Inferior parietal cortex (tissue), 1 donor: Measurements from ENCODE around the gene CHN1.
A peak's percentile ranks its signal among the peaks of the same experiment; 100 is the strongest.

Source experiments
- DNase-seq: peaks from one replicate; pipeline ENCODE4 v3.0.0-alpha.2; 2016; ENCODE audit errors: extremely low spot score

CHN1 gene

GRCh38 chr2:174873471-174873870 is 131.7 kb downstream of the CHN1 start:
- DNase-seq: no peak

DNA sequence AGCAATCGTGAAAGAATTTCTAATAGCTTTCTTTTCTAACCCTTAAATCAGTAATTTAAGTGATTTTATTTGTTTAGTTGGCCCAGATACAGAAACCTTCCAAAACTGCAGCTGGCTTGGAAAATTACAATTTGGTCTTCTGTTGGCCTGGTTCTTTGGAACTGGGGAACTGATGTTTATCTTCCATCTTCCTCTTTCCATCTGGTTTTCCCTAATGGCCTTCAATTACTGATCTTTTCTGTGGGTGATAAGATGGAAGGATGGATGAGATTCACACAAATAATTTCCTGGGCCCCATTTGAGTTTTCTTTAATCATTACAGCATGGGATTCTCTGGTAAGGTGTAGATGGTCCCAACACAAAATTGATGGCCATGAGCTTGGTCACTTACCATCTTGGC is 134.4 kb downstream of the CHN1 start:
- no peak for DNase-seq

DNA sequence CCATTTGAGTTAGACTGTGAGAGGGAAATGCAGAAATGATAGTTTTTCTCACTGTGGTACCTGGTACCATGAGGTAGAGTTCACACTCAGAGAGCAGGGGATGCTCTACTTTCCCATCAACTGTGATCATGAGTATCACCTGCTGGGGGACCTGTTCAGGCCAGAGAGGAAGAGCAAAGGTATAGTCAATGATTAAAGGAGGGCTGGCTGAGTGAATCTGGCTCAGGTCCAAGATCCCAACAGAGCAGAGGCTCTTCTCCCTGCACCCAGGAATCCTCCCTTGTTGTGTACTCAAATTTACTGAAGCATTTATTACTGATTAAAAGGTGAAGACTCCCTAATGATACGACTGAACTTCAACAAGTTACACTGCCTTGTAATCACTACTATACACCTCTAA is 136.3 kb downstream of the CHN1 start:
- DNase-seq: no peak

DNA sequence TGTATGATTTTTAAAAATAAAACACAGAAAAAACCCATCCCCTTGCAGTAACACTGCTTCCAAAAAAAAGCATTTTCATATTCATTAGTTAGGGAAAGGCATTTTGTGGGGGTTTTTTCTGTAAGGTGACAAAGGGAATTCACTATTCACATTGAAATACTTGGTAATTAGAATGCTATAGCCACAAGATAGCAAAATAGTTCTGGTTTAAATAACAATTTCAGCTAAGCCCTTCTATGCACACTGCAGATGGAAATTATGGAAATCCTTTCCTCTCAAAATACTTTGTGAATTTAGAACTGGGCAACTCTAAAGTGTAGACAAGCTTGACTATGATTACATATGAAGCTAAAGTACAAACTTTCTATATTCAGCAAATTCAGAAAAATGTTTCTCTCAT is 138.8 kb downstream of the CHN1 start:
- no peak for DNase-seq

DNA sequence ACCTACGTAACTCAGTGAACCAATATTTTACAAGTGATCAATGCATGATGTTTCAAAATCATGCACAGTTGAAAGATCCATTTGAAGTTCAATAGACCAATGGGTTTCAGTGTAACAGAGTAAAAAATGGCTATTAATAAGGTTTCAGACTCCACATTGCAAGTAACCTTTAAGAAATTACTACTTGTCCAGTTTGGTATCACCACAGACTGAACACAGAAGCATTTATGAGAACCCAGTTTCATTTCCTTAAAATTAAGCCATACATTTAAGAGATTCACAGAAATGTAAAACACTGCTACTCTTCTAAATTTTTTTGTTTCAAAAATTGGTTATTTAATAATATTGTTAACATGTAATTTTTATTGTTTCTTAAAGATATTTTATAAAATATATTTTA is 142.0 kb downstream of the CHN1 start:
- no peak for DNase-seq

- no peak for DNase-seq
These were observed 145.5 kb downstream of the CHN1 start for GRCh38 chr2:174859563-174860169.

GRCh38 chr2:174858745-174859144 is 146.4 kb downstream of the CHN1 start:
- DNase-seq: no peak

- DNase-seq: no peak
These were observed 148.7 kb downstream of the CHN1 start for GRCh38 chr2:174856447-174856846.

DNA sequence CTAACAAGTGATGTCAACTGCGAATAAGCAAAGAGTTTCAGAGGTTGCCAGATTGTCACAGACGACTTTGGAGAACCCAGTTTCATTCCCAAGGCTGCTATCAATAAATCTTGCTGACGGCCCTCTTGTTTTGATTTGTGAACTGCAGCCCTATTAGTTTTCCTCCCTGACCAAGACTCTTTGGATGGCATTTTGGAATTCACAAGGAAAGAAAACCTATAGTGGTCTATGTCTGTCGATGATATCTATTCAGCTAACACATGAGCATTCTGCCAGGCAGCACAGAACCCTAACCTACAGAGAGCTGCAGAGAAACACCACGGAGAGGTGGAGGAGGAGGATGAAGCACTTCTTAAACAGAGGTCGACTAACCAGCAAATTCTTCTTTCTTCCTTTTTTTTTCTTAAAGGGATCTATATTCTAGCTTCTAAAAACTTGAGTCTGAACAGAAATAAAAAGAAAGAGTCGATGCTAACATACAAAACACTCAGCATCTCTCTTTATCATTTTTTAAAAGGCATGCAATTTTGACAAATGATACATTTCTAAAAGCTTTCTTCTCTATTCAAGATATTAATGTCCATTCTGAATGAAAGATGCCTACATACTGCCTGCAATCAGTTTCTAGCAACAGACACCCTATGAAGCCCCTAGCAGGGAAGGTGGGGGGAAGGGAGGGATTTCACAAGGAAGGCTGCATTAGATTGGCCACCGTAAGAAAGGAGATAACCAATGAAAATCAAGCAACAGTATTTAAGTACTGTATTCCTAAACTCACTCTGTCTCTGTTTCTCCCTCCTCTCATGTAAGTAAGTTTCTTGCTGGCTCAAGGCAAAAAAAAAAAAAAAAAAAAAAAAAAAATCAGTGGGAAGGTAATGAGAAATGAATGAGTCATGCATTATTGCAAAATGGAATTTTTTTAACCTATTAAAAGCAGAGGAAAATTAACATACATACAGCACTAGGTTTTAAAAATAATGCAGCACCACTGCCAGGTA is 157.9 kb downstream of the CHN1 start:
- DNase-seq: peak; percentile 81

GRCh38 chr2:174846218-174846617 is 159.0 kb downstream of the CHN1 start:
- DNase-seq: no peak

DNA sequence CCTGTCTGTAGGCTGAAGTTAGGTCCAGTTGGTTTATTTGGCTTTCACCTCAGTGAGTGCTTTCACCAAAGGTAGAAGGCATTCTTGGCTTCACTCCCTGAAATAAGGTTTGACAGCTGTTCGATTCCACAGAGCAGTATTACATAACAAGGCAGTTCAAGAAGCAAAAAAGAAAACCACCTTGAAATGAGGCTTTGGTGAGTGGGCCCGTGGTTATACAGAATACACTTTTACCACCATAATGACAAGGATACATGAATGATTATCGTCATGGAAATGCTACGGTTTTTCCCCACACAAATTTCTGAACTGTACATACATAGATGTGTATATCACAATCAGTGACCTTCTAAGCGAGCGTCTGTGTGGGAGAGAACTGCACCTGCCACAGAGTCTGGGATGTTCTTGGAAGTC is 160.9 kb downstream of the CHN1 start:
- DNase-seq: no peak

DNA sequence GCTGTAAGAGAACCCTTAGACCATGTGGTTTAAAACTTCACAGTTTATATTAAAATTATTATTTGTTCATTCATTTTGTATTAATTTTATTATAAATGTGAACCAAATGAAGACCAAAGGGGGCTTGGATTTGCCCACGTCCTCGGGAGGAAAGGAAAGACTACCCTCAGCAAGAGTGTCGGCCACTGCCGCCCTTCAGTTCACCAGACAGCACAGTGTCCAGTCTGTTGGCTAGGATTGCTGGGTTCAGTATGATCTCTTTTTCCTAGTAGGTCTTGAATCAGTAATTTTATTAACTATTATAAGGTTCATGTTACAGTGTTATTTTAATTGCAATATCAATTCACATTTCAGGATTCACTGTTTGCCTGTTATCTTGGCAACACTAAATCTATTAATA is 162.7 kb downstream of the CHN1 start:
- DNase-seq: no peak

GRCh38 chr2:174841936-174842335 is 163.2 kb downstream of the CHN1 start:
- DNase-seq: no peak

DNA sequence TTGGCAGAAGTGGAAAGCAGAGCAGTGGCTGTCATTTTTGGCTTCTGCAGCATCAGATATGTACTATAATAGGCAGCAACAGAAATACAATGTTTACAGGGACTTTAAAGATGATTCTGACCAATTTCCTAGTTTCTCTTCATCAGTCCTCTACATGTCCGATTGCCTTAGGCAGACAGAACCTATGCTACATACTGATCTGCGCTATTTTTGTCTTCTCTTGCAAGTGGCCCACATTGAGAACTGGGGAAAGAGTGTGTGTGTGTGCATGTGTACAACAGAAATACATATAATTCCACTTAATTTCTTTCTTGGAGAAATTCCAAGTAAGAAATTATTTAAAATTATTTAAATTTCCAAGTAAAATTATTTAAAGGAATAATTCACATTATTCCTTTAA is 163.8 kb downstream of the CHN1 start:
- no peak for DNase-seq

DNA sequence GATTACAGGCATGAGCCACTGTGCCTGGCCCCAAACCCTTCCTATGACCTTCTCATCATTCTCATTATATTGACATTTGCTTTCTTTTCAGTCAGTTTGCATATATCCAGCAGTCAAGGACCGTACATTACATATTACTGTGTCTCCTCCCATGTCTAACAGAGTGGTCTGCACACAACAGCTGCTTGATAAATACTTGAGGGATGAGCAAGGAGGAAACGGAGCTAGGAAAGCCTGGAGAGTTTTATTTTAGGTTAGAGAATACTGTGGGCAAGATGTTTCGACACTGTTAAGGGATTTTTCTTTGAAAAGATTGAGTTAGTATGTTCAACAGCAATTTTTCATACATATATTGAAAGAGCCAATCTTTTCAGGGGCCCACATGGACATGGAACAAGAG is 164.7 kb downstream of the CHN1 start:
- no peak for DNase-seq

DNA sequence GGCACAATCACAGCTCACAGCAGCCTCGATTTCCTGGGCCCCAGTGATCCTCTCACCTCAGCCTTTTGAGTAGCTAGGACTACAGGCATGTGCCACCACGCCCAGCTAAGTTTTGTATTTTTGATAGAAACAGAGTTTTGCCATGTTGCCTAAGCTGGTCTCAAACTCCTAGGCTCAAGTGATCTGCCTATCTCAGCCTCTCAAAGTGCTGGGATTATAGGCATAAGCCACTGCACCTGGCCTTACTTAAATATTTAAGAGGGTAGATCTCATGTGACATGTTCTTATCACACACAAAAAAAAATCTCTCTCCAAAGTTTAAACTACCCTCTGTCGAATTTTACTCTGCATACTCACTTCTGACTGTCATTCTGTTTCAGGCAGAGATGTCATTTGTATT is 165.5 kb downstream of the CHN1 start:
- DNase-seq: no peak

GRCh38 chr2:174836995-174837390 is 168.2 kb downstream of the CHN1 start:
- no peak for DNase-seq

DNA sequence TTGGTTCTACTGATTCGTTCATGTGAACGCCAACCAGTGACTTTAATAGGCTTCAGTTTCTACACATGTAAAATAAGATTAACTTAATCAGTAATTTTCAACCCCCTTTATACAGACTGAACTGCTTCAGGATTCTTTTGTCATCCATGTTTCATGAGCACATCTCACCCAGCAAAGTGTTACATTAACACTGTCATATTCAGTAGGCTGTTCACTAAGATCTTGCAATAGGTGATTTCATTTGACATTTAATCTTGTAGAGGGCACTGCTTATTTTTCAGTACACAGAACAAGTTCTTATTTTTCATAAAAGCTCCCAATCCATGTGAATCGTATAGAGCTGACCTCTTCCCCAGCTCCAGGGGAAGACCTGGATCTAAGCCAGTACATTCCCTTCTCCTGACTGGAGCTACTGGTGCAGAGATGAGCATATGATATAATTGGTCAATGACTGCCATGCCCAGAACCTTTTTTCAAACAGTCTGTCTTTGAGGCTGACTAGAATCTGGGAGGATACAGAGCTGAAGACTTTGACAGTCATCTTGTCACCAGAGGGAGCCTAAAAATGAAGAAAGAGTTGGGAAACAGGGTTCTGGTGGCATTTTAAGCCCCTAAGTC is 168.7 kb downstream of the CHN1 start:
- DNase-seq: no peak

DNA sequence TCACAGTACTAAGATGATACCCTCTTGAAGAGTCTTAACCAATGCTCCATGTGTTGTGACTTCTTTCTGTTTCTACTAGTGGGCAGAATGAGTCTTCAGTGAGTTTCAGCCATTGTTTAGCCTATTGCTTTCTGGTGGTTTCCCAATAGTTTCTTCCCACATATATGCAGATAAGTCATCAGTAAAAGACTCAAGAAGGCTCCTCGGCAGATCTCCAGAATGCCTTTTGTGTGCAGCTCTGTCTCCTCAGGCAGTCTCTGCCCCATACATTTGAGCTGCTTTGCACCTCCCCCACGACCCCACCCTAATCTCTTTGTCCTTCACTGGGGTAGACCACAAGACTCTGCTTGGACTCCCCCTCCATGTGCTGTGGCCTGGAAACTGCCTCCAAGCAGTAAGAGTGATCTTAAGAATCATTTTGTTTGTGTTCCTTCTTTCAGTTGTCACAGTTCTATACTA is 169.4 kb downstream of the CHN1 start:
- DNase-seq: no peak

DNA sequence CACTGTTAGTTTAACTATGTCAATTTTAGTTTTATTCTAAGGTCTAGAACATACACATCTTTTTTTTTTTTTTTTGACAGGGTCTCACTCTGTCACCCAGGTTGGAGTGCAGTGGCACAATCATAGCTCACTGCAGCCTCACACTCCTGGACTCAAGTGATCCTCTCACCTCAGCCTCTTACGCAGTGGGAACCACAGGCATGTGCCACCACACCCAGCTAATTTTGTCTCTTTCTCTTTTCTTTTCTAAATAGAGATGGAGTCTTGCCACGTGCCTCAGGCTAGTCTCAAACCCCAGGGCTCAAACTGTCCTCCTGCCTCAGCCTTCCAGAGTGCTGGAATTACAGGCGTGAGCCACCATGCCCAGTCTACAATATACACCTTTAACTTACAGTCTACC is 171.4 kb downstream of the CHN1 start:
- DNase-seq: no peak

DNA sequence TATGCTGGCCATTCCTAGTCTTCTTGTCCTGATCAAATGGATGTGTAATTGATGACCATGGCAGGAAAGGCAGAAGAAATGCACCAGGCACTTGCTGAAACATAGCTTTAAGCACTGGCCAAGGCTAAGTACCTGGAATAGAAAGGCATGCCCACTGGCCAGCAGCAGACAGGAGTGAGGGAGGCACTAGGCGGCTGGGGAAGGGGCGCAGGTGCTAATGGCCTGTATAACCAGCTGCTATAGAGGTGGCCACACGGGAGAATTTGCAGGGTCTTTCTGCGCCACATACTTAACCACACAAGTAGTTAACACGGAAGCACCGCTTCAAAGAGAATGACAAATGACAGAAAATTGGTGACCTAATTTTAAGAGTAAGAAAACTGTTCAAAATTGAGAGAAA is 174.6 kb downstream of the CHN1 start:
- DNase-seq: no peak

GRCh38 chr2:174829550-174829949 is 175.6 kb downstream of the CHN1 start:
- no peak for DNase-seq
